Astrocyte (in vitro differentiated cells and primary cell): ENCODE results near the gene MKKS. TPM values are rescaled to one million over a fixed set of nuclear protein-coding genes. Genes with fewer than 3 reads are reported as not detected.

Source experiments
- DNase-seq: peaks from one replicate; pipeline ENCODE4 v3.0.0-alpha.2; 2010; ENCODE audit warnings: low read depth
- FAIRE-seq: peaks from 2 replicates; lab custom pipeline; 2011; peaks lifted over from hg19 to GRCh38; lab: Jason Lieb, UNC
- H2AFZ ChIP-seq: 2 replicates; pipeline ENCODE4 v1.6.0; 2012; ENCODE audit warnings: low read depth, low read length, inconsistent platforms
- H3K27ac ChIP-seq: 2 replicates; pipeline ENCODE4 v1.5.1; 2011; ENCODE audit warnings: low read depth, low read length, inconsistent platforms
- H3K27me3 ChIP-seq: 2 replicates; pipeline ENCODE4 v1.6.0; 2011; ENCODE audit warnings: low read length, inconsistent platforms; ENCODE audit not compliant: insufficient read depth
- H3K36me3 ChIP-seq: 2 replicates; pipeline ENCODE4 v1.5.1; 2011; ENCODE audit warnings: low read length, inconsistent platforms; ENCODE audit not compliant: insufficient read depth
- H3K4me1 ChIP-seq: 2 replicates; pipeline ENCODE4 v1.5.1; 2011; ENCODE audit warnings: low read length, inconsistent platforms; ENCODE audit not compliant: insufficient read depth
- H3K4me2 ChIP-seq: 2 replicates; pipeline ENCODE4 v1.6.0; 2012; ENCODE audit warnings: low read length, inconsistent platforms
- H3K4me3 ChIP-seq: 2 replicates; pipeline ENCODE4 v1.5.1; 2011; ENCODE audit warnings: low read depth, mild to moderate bottlenecking, low read length, inconsistent platforms; ENCODE audit not compliant: insufficient read depth
- H3K79me2 ChIP-seq: 2 replicates; pipeline ENCODE4 v1.6.0; 2012; ENCODE audit warnings: mild to moderate bottlenecking, low read length, inconsistent platforms; ENCODE audit not compliant: insufficient read depth
- H3K9ac ChIP-seq: 2 replicates; pipeline ENCODE4 v1.6.0; 2012; ENCODE audit warnings: mild to moderate bottlenecking, low read length, inconsistent platforms
- H3K9me3 ChIP-seq: 2 replicates; pipeline ENCODE4 v1.5.1; 2012; ENCODE audit warnings: low read depth, mild to moderate bottlenecking, low read length, inconsistent platforms; ENCODE audit not compliant: insufficient read depth
- H4K20me1 ChIP-seq: 2 replicates; pipeline ENCODE4 v1.6.0; 2012; ENCODE audit warnings: low read length, inconsistent platforms; ENCODE audit not compliant: insufficient read depth
- H3K27ac Mint-ChIP-seq: one replicate; pipeline ENCODE4 v1.8.0; 2021; ENCODE audit warnings: mild to moderate bottlenecking, mixed read lengths; ENCODE audit not compliant: unreplicated experiment
- H3K27me3 Mint-ChIP-seq: one replicate; pipeline ENCODE4 v1.8.0; 2021; ENCODE audit warnings: low read depth, mixed read lengths; ENCODE audit not compliant: unreplicated experiment
- H3K36me3 Mint-ChIP-seq: one replicate; pipeline ENCODE4 v1.8.0; 2021; ENCODE audit warnings: low read depth, mixed read lengths; ENCODE audit not compliant: unreplicated experiment
- H3K4me1 Mint-ChIP-seq: one replicate; pipeline ENCODE4 v1.8.0; 2021; ENCODE audit warnings: low read depth, mixed read lengths; ENCODE audit not compliant: unreplicated experiment
- H3K4me3 Mint-ChIP-seq: one replicate; pipeline ENCODE4 v1.8.0; 2021; ENCODE audit warnings: mild to moderate bottlenecking, moderate library complexity, mixed read lengths; ENCODE audit not compliant: unreplicated experiment
- H3K9me3 Mint-ChIP-seq: one replicate; pipeline ENCODE4 v1.8.0; 2021; ENCODE audit warnings: mild to moderate bottlenecking, mixed read lengths; ENCODE audit not compliant: unreplicated experiment
- EZH2 ChIP-seq: IDR thresholded peaks from 2 replicates; pipeline ENCODE4 v1.6.1; 2012; ENCODE audit warnings: mild to moderate bottlenecking, low read length, inconsistent platforms; ENCODE audit not compliant: insufficient read depth
- total RNA-seq: library from RNA; stranded (reverse); gene quantifications from 2 replicates; pipeline ENCODE4 v1.2.1, GENCODE V29; 2021
- TF ChIP-seq, protein P1 (sequence below): IDR thresholded peaks from 2 replicates; pipeline ENCODE4 v1.5.1; 2011; ENCODE audit warnings: low read depth, mild to moderate bottlenecking, inconsistent platforms, low read length, moderate library complexity; ENCODE audit not compliant: insufficient read depth

Gene MKKS
- total RNA-seq, 1 donor from 2014 or later = 13.4 TPM

GRCh38 chr20:10385850-10386544 lies 48.0 kb downstream of the MKKS start:
- Histone ChIP-seq H3K79me2 (no peaks in the 10 kb centered on the region), H4K20me1 (no peaks in the 10 kb centered on the region), H3K27ac (no peak overlapping the region), H3K27me3 (no peaks in the 10 kb centered on the region), H3K4me3 (no peak overlapping the region), H2AFZ (no peak overlapping the region), H3K36me3 (no peaks in the 10 kb centered on the region), H3K9me3 (peaks cover 3% of the 10 kb centered on the region), H3K9ac (no peak overlapping the region), H3K4me1 (no peaks in the 10 kb centered on the region), H3K4me2 (no peak overlapping the region)
- TF ChIP-seq, protein P1, sequence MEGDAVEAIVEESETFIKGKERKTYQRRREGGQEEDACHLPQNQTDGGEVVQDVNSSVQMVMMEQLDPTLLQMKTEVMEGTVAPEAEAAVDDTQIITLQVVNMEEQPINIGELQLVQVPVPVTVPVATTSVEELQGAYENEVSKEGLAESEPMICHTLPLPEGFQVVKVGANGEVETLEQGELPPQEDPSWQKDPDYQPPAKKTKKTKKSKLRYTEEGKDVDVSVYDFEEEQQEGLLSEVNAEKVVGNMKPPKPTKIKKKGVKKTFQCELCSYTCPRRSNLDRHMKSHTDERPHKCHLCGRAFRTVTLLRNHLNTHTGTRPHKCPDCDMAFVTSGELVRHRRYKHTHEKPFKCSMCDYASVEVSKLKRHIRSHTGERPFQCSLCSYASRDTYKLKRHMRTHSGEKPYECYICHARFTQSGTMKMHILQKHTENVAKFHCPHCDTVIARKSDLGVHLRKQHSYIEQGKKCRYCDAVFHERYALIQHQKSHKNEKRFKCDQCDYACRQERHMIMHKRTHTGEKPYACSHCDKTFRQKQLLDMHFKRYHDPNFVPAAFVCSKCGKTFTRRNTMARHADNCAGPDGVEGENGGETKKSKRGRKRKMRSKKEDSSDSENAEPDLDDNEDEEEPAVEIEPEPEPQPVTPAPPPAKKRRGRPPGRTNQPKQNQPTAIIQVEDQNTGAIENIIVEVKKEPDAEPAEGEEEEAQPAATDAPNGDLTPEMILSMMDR = no peak
- no peak for TF ChIP-seq EZH2
- H3K9me3 Mint-ChIP-seq = no peaks in the 10 kb centered on the region
- FAIRE-seq (peak; percentile 83), DNase-seq (no peak)
- no peak overlapping the region for H3K4me3 Mint-ChIP-seq
- peaks cover 8% of the 10 kb centered on the region for H3K4me1 Mint-ChIP-seq
- no peak overlapping the region for H3K27ac Mint-ChIP-seq
- H3K36me3 Mint-ChIP-seq = no peaks in the 10 kb centered on the region
- no peaks in the 10 kb centered on the region for H3K27me3 Mint-ChIP-seq

- no peak overlapping the region for H3K27ac Mint-ChIP-seq
- peaks cover 4% of the 10 kb centered on the region for H3K4me1 Mint-ChIP-seq
- Histone ChIP-seq H4K20me1 (no peaks in the 10 kb centered on the region), H3K4me3 (no peak overlapping the region), H3K27ac (no peak overlapping the region), H3K9me3 (no peaks in the 10 kb centered on the region), H3K4me2 (no peak overlapping the region), H3K27me3 (no peaks in the 10 kb centered on the region), H3K9ac (no peak overlapping the region), H3K36me3 (no peaks in the 10 kb centered on the region), H3K79me2 (no peaks in the 10 kb centered on the region), H2AFZ (no peak overlapping the region), H3K4me1 (peaks cover 6% of the 10 kb centered on the region)
- H3K27me3 Mint-ChIP-seq = no peaks in the 10 kb centered on the region
- no peaks in the 10 kb centered on the region for H3K36me3 Mint-ChIP-seq
- no peak for TF ChIP-seq EZH2
- TF ChIP-seq, protein P1 = no peak
- FAIRE-seq (no peak), DNase-seq (no peak)
- no peaks in the 10 kb centered on the region for H3K9me3 Mint-ChIP-seq
- H3K4me3 Mint-ChIP-seq = no peak overlapping the region
These were observed 52.5 kb downstream of the MKKS start for GRCh38 chr20:10381477-10381876.

- no peak for TF ChIP-seq EZH2
- TF ChIP-seq, protein P1 = no peak
- no peak for FAIRE-seq
- Histone ChIP-seq H3K9me3 (no peaks in the 10 kb centered on the region), H3K27me3 (no peaks in the 10 kb centered on the region), H3K4me3 (no peak overlapping the region), H3K9ac (no peak overlapping the region), H2AFZ (no peak overlapping the region), H3K36me3 (no peaks in the 10 kb centered on the region), H3K4me1 (peaks cover 13% of the 10 kb centered on the region), H4K20me1 (no peaks in the 10 kb centered on the region), H3K27ac (no peak overlapping the region), H3K4me2 (no peak overlapping the region), H3K79me2 (no peaks in the 10 kb centered on the region)
- Mint-ChIP-seq H3K4me1 (peaks cover 9% of the 10 kb centered on the region), H3K27ac (no peak overlapping the region), H3K4me3 (no peak overlapping the region), H3K36me3 (no peaks in the 10 kb centered on the region), H3K9me3 (no peaks in the 10 kb centered on the region), H3K27me3 (no peaks in the 10 kb centered on the region)
- DNase-seq = no peak
These were observed 54.3 kb downstream of the MKKS start for GRCh38 chr20:10379761-10380160.
